GM18519 (cell line): ENCODE measurements around the gene FBP2.

Source experiments
- ATAC-seq: cut with Tn5 transposase; IDR thresholded peaks from one replicate; pipeline ENCODE4 v1.9.1; 2021; ENCODE audit warnings: mild to moderate bottlenecking, moderate library complexity; ENCODE audit not compliant: unreplicated experiment, low FRiP score

FBP2 gene

GRCh38 chr9:94511134-94511954, 82.3 kb downstream of the FBP2 start:
- ATAC-seq, result no peak
